ENCODE measurements around the gene CKM. TPM values are rescaled to one million over a fixed set of nuclear protein-coding genes. Genes with fewer than 3 reads are reported as not detected.

The CKM gene
- total RNA-seq, 2 donors from 2014 or later, result 2.7 to 3.7 TPM

GRCh38 chr19:45362291-45362690 lies 39.6 kb upstream of the CKM start:
- Mint-ChIP-seq H3K4me1 (no peaks in the 10 kb centered on the region), H3K27ac (peak overlapping the region; percentile 52), H3K27me3 (ENCODE audit: insufficient read depth) (no peaks in the 10 kb centered on the region), H3K4me3 (no peak overlapping the region), H3K9me3 (no peaks in the 10 kb centered on the region), H3K36me3 (ENCODE audit: low read depth) (peaks cover 49% of the 10 kb centered on the region)
- Histone ChIP-seq H3K36me3 (ENCODE audit: control insufficient read depth, insufficient read depth, low read length) (peaks cover 49% of the 10 kb centered on the region), H3K9ac (ENCODE audit: extremely low read depth, low read length, poor library complexity, severe bottlenecking) (no peak overlapping the region), H3K4me3 (ENCODE audit: low read length) (no peak overlapping the region), H3K9me3 (ENCODE audit: control insufficient read depth, low read length) (no peaks in the 10 kb centered on the region), H3K27me3 (ENCODE audit: control insufficient read depth, insufficient read depth, low read length, poor library complexity, severe bottlenecking) (no peaks in the 10 kb centered on the region), H3K27ac (ENCODE audit: low read depth, low read length) (no peak overlapping the region), H3K4me1 (ENCODE audit: control insufficient read depth, insufficient read depth, low read length) (no peaks in the 10 kb centered on the region)
- WGBS, 2 experiments (ENCODE audit: insufficient coverage in 1 of 2, insufficient read length in 1 of 2), result 89 to 91% methylated on average over 13 to 16 of the region's 16 CpGs
- no peak for DNase-seq
- no peak for TF ChIP-seq CTCF (conservative IDR thresholded peaks at IDR 0.05)

GRCh38 chr19:45361608-45362007 lies 38.9 kb upstream of the CKM start:
- H3K9me3 ChIP-seq (ENCODE audit: control insufficient read depth, low read length), result no peaks in the 10 kb centered on the region
- no peaks in the 10 kb centered on the region for H3K27me3 ChIP-seq (ENCODE audit: control insufficient read depth, insufficient read depth, low read length, poor library complexity, severe bottlenecking)
- WGBS, 2 experiments (ENCODE audit: insufficient coverage in 1 of 2, insufficient read length in 1 of 2), result 92 to 93% methylated on average over 14 of the region's 14 CpGs
- no peak overlapping the region for H3K27ac Mint-ChIP-seq
- peaks cover 55% of the 10 kb centered on the region for H3K36me3 ChIP-seq (ENCODE audit: control insufficient read depth, insufficient read depth, low read length)
- no peak overlapping the region for H3K27ac ChIP-seq (ENCODE audit: low read depth, low read length)
- DNase-seq, result no peak
- no peak overlapping the region for H3K4me3 Mint-ChIP-seq
- no peak overlapping the region for H3K4me3 ChIP-seq (ENCODE audit: low read length)
- peaks cover 55% of the 10 kb centered on the region for H3K36me3 Mint-ChIP-seq (ENCODE audit: low read depth)
- no peak overlapping the region for H3K9ac ChIP-seq (ENCODE audit: extremely low read depth, low read length, poor library complexity, severe bottlenecking)
- H3K4me1 Mint-ChIP-seq, result no peaks in the 10 kb centered on the region
- no peaks in the 10 kb centered on the region for H3K4me1 ChIP-seq (ENCODE audit: control insufficient read depth, insufficient read depth, low read length)
- TF ChIP-seq CTCF (conservative IDR thresholded peaks at IDR 0.05), result no peak
- H3K27me3 Mint-ChIP-seq (ENCODE audit: insufficient read depth), result no peaks in the 10 kb centered on the region
- H3K9me3 Mint-ChIP-seq, result no peaks in the 10 kb centered on the region

GRCh38 chr19:45358213-45358792 lies 35.6 kb upstream of the CKM start:
- H3K4me1 ChIP-seq (ENCODE audit: control insufficient read depth, insufficient read depth, low read length), result no peaks in the 10 kb centered on the region
- no peak overlapping the region for H3K9ac ChIP-seq (ENCODE audit: extremely low read depth, low read length, poor library complexity, severe bottlenecking)
- Mint-ChIP-seq H3K27ac (no peak overlapping the region), H3K4me1 (no peaks in the 10 kb centered on the region), H3K9me3 (no peaks in the 10 kb centered on the region), H3K4me3 (no peak overlapping the region), H3K27me3 (ENCODE audit: insufficient read depth) (no peaks in the 10 kb centered on the region), H3K36me3 (ENCODE audit: low read depth) (peaks cover 80% of the 10 kb centered on the region)
- H3K36me3 ChIP-seq (ENCODE audit: control insufficient read depth, insufficient read depth, low read length), result peaks cover 63% of the 10 kb centered on the region
- H3K27ac ChIP-seq (ENCODE audit: low read depth, low read length), result no peak overlapping the region
- 96 to 100% methylated on average over 1 to 12 of the region's 12 CpGs for WGBS, 2 experiments (ENCODE audit: insufficient coverage in 1 of 2, insufficient read length in 1 of 2)
- no peak for DNase-seq
- TF ChIP-seq CTCF (conservative IDR thresholded peaks at IDR 0.05), result no peak
- no peaks in the 10 kb centered on the region for H3K27me3 ChIP-seq (ENCODE audit: control insufficient read depth, insufficient read depth, low read length, poor library complexity, severe bottlenecking)
- peaks cover 8% of the 10 kb centered on the region for H3K9me3 ChIP-seq (ENCODE audit: control insufficient read depth, low read length)
- H3K4me3 ChIP-seq (ENCODE audit: low read length), result no peak overlapping the region
